ACC112 (cell line): Measurements from ENCODE around the gene MAPK8IP3.
"Not testable (repeated sequence)": the region's sequence is repeated elsewhere in the genome, so short reads cannot be mapped to it uniquely, and the experiment has no call there.

Experiments used
- H2AFZ ChIP-seq: fragments of 200-600 bp; sonication (generic); one replicate; pipeline ENCODE4 v1.6.0; 2017; ENCODE audit warnings: antibody characterized with exemption, low read length; ENCODE audit not compliant: unreplicated experiment
- H3K27ac ChIP-seq: fragments of 200-600 bp; sonication (generic); 2 replicates; pipeline ENCODE4 v1.5.1; 2014; ENCODE audit warnings: low read depth, mild to moderate bottlenecking, antibody characterized with exemption, low read length, moderate library complexity
- H3K27me3 ChIP-seq: fragments of 200-600 bp; sonication (generic); 2 replicates; pipeline ENCODE4 v1.6.1; 2014; ENCODE audit warnings: mild to moderate bottlenecking, antibody characterized with exemption, low read length, moderate library complexity, mixed read lengths; ENCODE audit not compliant: insufficient read depth
- H3K36me3 ChIP-seq: fragments of 200-600 bp; sonication (generic); 2 replicates; pipeline ENCODE4 v1.6.1; 2016; ENCODE audit warnings: mild to moderate bottlenecking, antibody characterized with exemption, low read length, moderate library complexity, mixed read lengths; ENCODE audit not compliant: insufficient read depth
- H3K4me1 ChIP-seq: fragments of 200-600 bp; sonication (generic); one replicate; pipeline ENCODE4 v1.6.1; 2016; ENCODE audit warnings: low read length, mixed read lengths; ENCODE audit not compliant: insufficient read depth, unreplicated experiment, control insufficient read depth
- H3K4me3 ChIP-seq: fragments of 200-600 bp; sonication (generic); 2 replicates; pipeline ENCODE4 v1.5.1; 2014; ENCODE audit warnings: mild to moderate bottlenecking, low read depth, low read length
- H3K79me2 ChIP-seq: fragments of 200-600 bp; sonication (generic); one replicate; pipeline ENCODE4 v1.6.0; 2016; ENCODE audit warnings: low read length; ENCODE audit not compliant: control insufficient read depth, unreplicated experiment, insufficient read depth

The MAPK8IP3 gene

GRCh38 chr16:1726661-1727502 lies 20.9 kb downstream of the MAPK8IP3 start:
- peaks cover 12% of the 10 kb centered on the region for H3K4me1 ChIP-seq
- H2AFZ ChIP-seq = no peak overlapping the region
- no peak overlapping the region for H3K4me3 ChIP-seq
- H3K27me3 ChIP-seq = no peaks in the 10 kb centered on the region
- peaks cover 7% of the 10 kb centered on the region; the same call in 1 of the 2 replicates for H3K36me3 ChIP-seq
- no peak overlapping the region for H3K27ac ChIP-seq
- peaks cover 30% of the 10 kb centered on the region for H3K79me2 ChIP-seq

DNA sequence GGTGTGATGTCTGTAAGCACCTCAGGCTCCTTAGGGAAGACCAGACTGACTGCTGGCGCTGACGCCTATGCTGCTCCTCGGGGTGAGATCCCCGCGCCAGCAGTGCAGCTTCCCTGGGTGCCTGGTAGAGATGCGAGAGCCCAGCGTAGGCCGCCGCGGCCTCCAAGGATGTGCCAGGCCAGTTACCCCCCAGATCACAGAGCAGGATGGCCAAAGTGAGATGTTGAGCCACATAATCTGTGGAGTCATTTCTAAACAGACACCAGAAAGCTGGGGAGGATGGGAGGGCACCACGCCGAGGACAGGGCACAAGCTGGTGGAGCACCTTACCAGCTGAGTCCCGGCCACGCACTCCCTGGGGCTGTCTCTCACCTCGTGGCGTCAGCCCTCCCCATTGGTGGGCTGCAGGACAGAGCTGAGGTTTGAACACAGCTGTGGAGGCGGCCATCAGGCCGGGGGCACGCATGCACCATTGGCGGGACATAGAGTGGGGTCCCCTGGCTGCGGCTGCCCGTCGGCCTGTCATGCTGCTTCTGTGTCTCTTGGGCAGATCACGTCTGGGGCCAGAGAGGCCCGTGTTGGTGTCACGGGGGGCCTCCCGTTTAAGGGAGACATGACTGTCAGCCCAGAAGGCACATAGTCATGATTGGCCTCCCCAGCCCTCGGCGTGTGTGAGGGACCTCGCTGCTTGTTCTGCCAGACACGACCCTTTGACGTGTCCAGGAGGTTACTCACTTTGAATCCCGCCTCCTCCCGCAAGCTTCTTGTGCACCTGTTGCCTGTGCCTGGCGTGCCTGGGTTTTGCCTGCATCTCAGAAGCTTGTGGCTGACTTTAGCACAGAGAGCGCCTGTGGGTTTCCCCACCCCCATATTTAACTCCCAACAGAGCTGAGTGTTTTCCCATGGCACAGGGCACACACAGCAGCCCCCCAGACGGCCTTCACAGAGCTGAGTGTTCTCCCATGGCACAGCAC lies 21.9 kb downstream of the MAPK8IP3 start:
- no peak overlapping the region for H2AFZ ChIP-seq
- H3K4me1 ChIP-seq = peaks cover 5% of the 10 kb centered on the region
- no peak overlapping the region for H3K27ac ChIP-seq
- peaks cover 11% of the 10 kb centered on the region; the same call in 1 of the 2 replicates for H3K36me3 ChIP-seq
- no peaks in the 10 kb centered on the region for H3K27me3 ChIP-seq
- peaks cover 30% of the 10 kb centered on the region for H3K79me2 ChIP-seq
- H3K4me3 ChIP-seq = no peak overlapping the region

GRCh38 chr16:1729026-1729425 lies 23.0 kb downstream of the MAPK8IP3 start:
- H3K36me3 ChIP-seq = peaks cover 22% of the 10 kb centered on the region; the same call in 1 of the 2 replicates

GRCh38 chr16:1729445-1729844 lies 23.4 kb downstream of the MAPK8IP3 start:
- peaks cover 27% of the 10 kb centered on the region; the same call in 1 of the 2 replicates for H3K36me3 ChIP-seq
- no peak overlapping the region for H3K27ac ChIP-seq
- no peaks in the 10 kb centered on the region for H3K4me1 ChIP-seq
- peaks cover 16% of the 10 kb centered on the region for H3K79me2 ChIP-seq
- no peak overlapping the region for H2AFZ ChIP-seq
- H3K4me3 ChIP-seq = no peak overlapping the region
- H3K27me3 ChIP-seq = no peaks in the 10 kb centered on the region

More at GRCh38 chr16:1729026-1729425, 23.0 kb downstream of the MAPK8IP3 start:
- Histone ChIP-seq H3K4me3 (no peak overlapping the region), H3K27ac (no peak overlapping the region), H3K27me3 (no peaks in the 10 kb centered on the region), H2AFZ (no peak overlapping the region), H3K79me2 (peaks cover 19% of the 10 kb centered on the region), H3K4me1 (no peaks in the 10 kb centered on the region)

DNA sequence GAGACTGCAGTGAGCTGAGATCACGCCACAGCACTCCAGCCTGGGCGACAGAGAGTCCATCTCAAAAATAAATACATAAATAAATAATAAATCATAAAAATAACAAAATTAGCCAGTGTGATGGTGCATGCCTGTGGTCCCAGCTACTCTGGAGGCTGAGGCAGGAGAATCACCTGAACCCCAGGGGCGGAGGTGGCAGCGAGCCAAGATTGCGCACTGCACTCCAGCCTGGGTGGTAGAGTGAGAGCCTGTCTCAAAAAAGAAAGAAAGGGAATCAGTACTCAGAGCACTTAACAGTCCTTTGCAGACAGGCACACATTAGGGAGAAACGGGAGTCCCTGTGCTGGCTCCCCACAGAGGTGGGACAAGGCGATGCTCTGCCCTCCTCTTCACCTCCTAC lies 25.1 kb downstream of the MAPK8IP3 start:
- Histone ChIP-seq H2AFZ (no peak overlapping the region), H3K79me2 (peaks cover 15% of the 10 kb centered on the region), H3K27me3 (no peaks in the 10 kb centered on the region), H3K27ac (no peak overlapping the region), H3K36me3 (peaks cover 32% of the 10 kb centered on the region; the same call in 1 of the 2 replicates), H3K4me3 (no peak overlapping the region), H3K4me1 (no peaks in the 10 kb centered on the region)

DNA sequence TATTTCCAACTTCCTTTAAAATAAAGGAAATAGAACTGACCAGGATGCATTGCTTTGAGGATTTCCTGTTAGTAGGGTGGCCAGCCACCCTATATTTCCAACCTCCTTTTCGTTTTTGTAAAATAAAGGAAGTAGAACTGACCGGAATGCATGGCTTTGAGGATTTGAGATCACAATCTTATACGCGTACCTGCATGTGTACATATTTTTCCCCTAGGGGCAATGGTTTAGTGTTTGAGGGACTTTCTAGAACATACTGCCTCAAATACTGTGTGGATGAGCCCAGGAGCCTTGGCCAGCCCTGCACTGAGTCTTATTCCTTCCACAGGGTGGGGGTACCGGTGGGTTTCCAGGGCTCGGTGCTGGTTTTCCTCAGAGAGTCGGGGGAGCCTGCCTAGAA lies 25.6 kb downstream of the MAPK8IP3 start:
- Histone ChIP-seq H3K27me3 (no peaks in the 10 kb centered on the region), H3K79me2 (peaks cover 11% of the 10 kb centered on the region), H2AFZ (no peak overlapping the region), H3K4me3 (no peak overlapping the region), H3K36me3 (peaks cover 30% of the 10 kb centered on the region; the same call in 1 of the 2 replicates), H3K4me1 (no peaks in the 10 kb centered on the region), H3K27ac (no peak overlapping the region)

- Histone ChIP-seq H3K27ac (no peak overlapping the region), H3K79me2 (peaks cover 6% of the 10 kb centered on the region), H3K4me3 (no peak overlapping the region), H3K27me3 (no peaks in the 10 kb centered on the region), H2AFZ (no peak overlapping the region), H3K36me3 (peaks cover 30% of the 10 kb centered on the region; the same call in 1 of the 2 replicates), H3K4me1 (no peaks in the 10 kb centered on the region)
Observed at GRCh38 chr16:1732071-1732470, 26.1 kb downstream of the MAPK8IP3 start.

DNA sequence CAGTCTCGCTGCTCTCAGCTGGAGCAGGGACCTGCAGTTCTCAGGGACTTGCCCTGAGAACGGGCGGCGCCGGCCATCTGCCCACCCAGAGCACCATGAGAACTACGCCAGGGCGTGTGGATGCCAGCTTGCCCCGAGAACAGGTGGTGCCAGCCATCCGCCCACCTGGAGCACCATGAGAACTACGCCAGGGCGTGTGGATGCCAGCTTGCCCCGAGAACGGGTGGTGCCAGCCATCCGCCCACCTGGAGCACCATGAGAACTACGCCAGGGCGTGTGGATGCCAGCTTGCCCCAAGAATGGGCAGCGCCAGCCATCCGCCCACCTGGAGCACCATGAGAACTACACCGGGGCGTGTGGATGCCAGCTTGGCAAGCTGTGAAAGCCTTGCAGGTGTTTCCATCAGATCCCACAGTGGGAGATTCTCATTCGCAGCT lies 26.6 kb downstream of the MAPK8IP3 start:
- H3K79me2 ChIP-seq, H3K4me1 ChIP-seq, H3K27ac ChIP-seq, H3K27me3 ChIP-seq, H2AFZ ChIP-seq, H3K4me3 ChIP-seq: not testable (repeated sequence)
- peaks cover 30% of the 10 kb centered on the region; the same call in 1 of the 2 replicates for H3K36me3 ChIP-seq

GRCh38 chr16:1734123-1734522 lies 28.1 kb downstream of the MAPK8IP3 start:
- Histone ChIP-seq H3K4me3 (no peak overlapping the region), H2AFZ (no peak overlapping the region), H3K36me3 (peaks cover 30% of the 10 kb centered on the region; the same call in 1 of the 2 replicates), H3K79me2 (peaks cover 6% of the 10 kb centered on the region), H3K27me3 (no peaks in the 10 kb centered on the region), H3K4me1 (no peaks in the 10 kb centered on the region), H3K27ac (no peak overlapping the region)

DNA sequence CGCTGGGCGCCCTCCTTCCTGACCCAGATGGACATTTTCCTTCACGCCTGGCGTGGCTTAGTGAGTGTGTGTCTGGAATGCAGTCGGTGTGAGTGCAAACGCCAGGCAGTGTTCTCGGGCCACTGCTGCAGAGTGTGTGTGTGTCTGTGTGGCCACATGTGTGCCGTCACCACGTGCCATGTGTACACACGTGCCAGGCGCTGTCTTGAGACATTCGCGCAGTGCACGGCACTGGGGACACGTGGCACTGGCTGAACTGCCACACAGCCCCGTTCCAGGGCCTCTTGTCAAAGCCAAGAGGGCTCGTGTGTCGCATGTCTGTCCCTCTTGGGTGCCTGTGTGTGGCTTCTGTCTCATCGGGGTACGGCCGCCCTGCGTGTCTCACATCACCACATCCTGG lies 28.8 kb downstream of the MAPK8IP3 start:
- Histone ChIP-seq H3K4me3 (no peak overlapping the region), H3K27ac (no peak overlapping the region), H3K27me3 (no peaks in the 10 kb centered on the region), H3K4me1 (no peaks in the 10 kb centered on the region), H3K36me3 (peaks cover 28% of the 10 kb centered on the region; the same call in 1 of the 2 replicates), H3K79me2 (peaks cover 6% of the 10 kb centered on the region), H2AFZ (no peak overlapping the region)
